Measurements from ENCODE around the gene KATNAL2. TPM values are rescaled to one million over a fixed set of nuclear protein-coding genes. Genes with fewer than 3 reads are reported as not detected.
A peak's percentile ranks its signal among the peaks of the same experiment; 100 is the strongest.
"Not testable (repeated sequence)": the region's sequence is repeated elsewhere in the genome, so short reads cannot be mapped to it uniquely, and the experiment has no call there.

Gene KATNAL2
- total and polyA plus RNA-seq, 12 donors = 0.74 to 6.1 (median 2.2) TPM

GRCh38 chr18:47020757-47021156 lies 103.4 kb downstream of the KATNAL2 start:
- DNase-seq; H3K27ac ChIP-seq; intact Hi-C loops (cut with DNase I); H3K36me3 ChIP-seq; H3K27me3 ChIP-seq; H3K4me1 ChIP-seq; H3K4me3 ChIP-seq: not testable (repeated sequence)
- no CpG with 5 or more reads among the region's 19 CpGs for WGBS, 2 donors
- peak in 3 of 8 donors; percentile 12 to 29 (median 18) for ATAC-seq
- peaks cover 0 to 10% (median 0%) of the 10 kb centered on the region in 11 donors for H3K9me3 ChIP-seq

DNA sequence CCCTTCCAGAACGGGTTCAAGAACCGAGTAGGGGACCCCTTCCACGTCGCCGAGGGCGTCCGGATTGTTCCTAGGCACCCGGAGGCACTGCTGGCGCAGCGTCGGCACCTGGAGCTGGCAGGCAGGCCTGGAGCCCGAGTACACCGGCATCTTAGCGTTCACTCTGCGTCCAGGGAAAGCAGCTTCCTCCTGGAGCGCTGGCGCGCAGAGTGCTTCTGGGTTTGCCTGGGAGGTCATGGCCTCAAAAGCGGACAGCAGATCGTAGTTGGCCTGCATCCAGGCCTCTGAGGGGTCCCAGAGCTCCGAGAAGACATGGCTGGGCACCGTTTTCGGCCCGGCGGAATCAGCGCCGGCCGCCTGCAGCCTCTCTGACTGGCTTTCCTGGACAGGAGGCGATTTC lies 105.4 kb downstream of the KATNAL2 start:
- H3K27ac ChIP-seq; ATAC-seq; H3K36me3 ChIP-seq; H3K4me3 ChIP-seq; H3K27me3 ChIP-seq; intact Hi-C loops (cut with DNase I); H3K4me1 ChIP-seq; DNase-seq: not testable (repeated sequence)
- 95 to 96% methylated on average over 9 of the region's 29 CpGs for WGBS, 2 donors
- peaks cover 0 to 10% (median 0%) of the 10 kb centered on the region in 11 donors for H3K9me3 ChIP-seq

GRCh38 chr18:47023769-47024465 lies 106.5 kb downstream of the KATNAL2 start:
- H3K36me3 ChIP-seq; H3K4me3 ChIP-seq; DNase-seq; H3K4me1 ChIP-seq; H3K27ac ChIP-seq; H3K27me3 ChIP-seq; intact Hi-C loops (cut with DNase I): not testable (repeated sequence)
- peak in 7 of 8 donors; percentile 12 to 63 (median 50) for ATAC-seq
- WGBS, 2 donors = no CpG with 5 or more reads among the region's 55 CpGs
- peaks cover 0 to 14% (median 0%) of the 10 kb centered on the region in 11 donors for H3K9me3 ChIP-seq

DNA sequence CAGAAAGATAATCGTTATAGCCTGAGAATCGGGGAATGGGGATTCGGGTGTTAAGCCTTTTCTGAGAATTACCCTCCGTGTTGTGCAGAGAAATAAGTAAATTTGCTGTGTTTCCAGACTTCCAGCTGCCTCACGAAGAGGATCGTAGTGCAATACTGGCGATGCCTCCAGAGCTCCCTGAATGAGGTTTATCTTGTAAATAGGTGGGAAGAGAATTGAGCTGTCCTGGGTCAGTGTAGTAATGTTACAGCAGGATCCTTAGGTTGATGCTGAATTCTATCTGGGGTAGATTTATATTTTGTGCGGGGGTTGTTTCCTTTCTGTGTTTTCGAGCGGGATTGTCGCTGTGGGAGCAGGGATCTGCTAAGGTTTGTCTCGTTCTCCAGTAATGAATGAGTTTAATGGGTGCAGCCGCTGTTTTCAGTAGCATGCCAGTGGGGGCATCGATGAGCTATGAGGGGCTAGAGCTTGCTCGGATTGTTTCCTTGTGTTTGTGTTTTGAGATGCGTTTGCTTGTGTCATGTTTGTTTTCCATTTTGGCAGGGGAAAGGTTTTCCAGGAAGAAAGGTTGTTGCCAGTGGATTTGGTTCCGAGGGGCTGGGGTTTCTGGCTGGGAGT lies 108.3 kb downstream of the KATNAL2 start:
- intact Hi-C loops (cut with DNase I); DNase-seq; H3K4me3 ChIP-seq; H3K36me3 ChIP-seq; H3K27ac ChIP-seq; H3K4me1 ChIP-seq; H3K27me3 ChIP-seq: not testable (repeated sequence)
- 81 to 92% methylated on average over 3 to 6 of the region's 17 CpGs for WGBS, 2 donors
- H3K9me3 ChIP-seq = peaks cover 0 to 14% (median 0%) of the 10 kb centered on the region in 11 donors
- ATAC-seq = peak in 1 of 8 donors; percentile 20

DNA sequence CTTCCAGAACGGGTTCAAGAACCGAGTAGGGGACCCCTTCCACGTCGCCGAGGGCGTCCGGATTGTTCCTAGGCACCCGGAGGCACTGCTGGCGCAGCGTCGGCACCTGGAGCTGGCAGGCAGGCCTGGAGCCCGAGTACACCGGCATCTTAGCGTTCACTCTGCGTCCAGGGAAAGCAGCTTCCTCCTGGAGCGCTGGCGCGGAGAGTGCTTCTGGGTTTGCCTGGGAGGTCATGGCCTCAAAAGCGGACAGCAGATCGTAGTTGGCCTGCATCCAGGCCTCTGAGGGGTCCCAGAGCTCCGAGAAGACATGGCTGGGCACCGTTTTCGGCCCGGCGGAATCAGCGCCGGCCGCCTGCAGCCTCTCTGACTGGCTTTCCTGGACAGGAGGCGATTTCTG lies 111.3 kb downstream of the KATNAL2 start:
- DNase-seq; H3K36me3 ChIP-seq; H3K4me1 ChIP-seq; ATAC-seq; H3K27ac ChIP-seq; H3K4me3 ChIP-seq; H3K27me3 ChIP-seq; intact Hi-C loops (cut with DNase I): not testable (repeated sequence)
- 100% methylated on average over 3 to 6 of the region's 29 CpGs for WGBS, 2 donors
- peaks cover 0 to 11% (median 0%) of the 10 kb centered on the region in 11 donors for H3K9me3 ChIP-seq

DNA sequence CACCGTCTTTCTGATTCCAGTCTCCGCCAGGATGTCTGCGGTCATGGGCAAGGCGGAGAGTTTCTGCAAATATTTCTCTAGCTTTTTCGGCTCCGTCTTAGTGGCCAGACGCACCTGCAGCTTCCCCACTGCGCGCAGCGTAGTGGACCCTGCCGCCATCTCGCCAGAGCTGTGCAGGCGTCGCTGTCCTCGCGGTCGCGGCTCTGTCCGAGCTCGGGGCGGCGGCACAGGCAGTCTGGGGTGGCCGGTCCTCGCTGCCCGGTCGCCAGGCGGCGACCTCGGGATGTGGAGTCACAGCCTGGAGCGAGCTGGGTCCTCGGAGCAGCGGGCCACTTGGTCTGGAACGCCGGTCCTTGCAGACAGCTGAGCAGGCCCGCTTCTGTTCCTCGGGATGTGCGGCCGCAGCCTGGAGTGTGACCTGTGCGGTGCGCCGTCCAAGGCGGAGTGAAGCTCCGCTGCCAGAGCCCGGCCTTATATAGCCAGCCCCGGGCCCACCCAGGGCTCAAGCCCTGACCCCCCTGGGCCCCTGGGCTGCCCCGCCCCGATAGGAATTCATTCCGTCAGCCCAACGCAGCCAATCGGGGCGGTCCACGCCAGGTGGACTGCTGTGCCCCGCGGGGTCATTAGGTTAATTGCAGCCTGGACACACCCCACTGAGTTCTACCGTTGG lies 112.4 kb downstream of the KATNAL2 start:
- no CpG with 5 or more reads among the region's 55 CpGs for WGBS, 2 donors
- H3K4me1 ChIP-seq; H3K27ac ChIP-seq; H3K27me3 ChIP-seq; DNase-seq; H3K4me3 ChIP-seq; H3K36me3 ChIP-seq; intact Hi-C loops (cut with DNase I): not testable (repeated sequence)
- H3K9me3 ChIP-seq = peaks cover 0 to 11% (median 0%) of the 10 kb centered on the region in 11 donors
- peak; percentile 29 to 69 (median 40) for ATAC-seq

DNA sequence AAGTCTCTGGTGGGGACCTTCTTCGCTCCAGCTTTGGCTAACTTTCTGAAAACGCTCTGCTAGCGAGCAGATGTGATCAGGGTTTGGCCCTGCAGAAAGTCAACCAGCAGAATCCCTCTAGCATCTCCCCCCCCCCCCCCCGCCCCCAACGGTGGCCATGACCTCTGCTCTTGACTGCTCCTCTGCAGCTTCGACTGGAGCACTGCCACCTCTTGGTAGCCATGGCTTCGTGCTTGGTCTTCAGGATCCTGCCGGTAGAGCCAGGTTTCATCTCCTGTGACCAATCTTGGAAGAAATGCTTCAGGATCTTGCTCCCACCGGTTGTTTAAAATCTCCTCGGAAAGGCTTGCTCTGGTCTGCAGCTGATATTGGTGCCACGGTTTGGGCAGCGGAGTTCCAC lies 113.5 kb downstream of the KATNAL2 start:
- H3K27ac ChIP-seq; DNase-seq; H3K4me3 ChIP-seq; H3K36me3 ChIP-seq; ATAC-seq; H3K9me3 ChIP-seq; intact Hi-C loops (cut with DNase I); H3K4me1 ChIP-seq; H3K27me3 ChIP-seq: not testable (repeated sequence)
- WGBS, 2 donors = 91 to 94% methylated on average over 4 to 5 of the region's 12 CpGs

Measured in heart right ventricle (tissue), 16 donors.